GM19035 (cell line): ENCODE measurements around the gene ROGDI.

ENCODE experiments used
- ATAC-seq: cut with Tn5 transposase; IDR thresholded peaks from one replicate; pipeline ENCODE4 v1.9.1; 2021; ENCODE audit not compliant: unreplicated experiment

Gene ROGDI

GRCh38 chr16:4768549-4769305 lies 33.7 kb downstream of the ROGDI start:
- peak; percentile 57 for ATAC-seq

GRCh38 chr16:4767872-4768548 lies 34.4 kb downstream of the ROGDI start:
- peak; percentile 6 for ATAC-seq

- ATAC-seq, result peak; percentile 85
These were observed 35.4 kb downstream of the ROGDI start, which contains the start of gene ZNF500 for GRCh38 chr16:4766875-4767628. ZNF500 (minus strand) TSS chr16:4767162; CDS start chr16:4765978, 1,184 bp downstream.

GRCh38 chr16:4765511-4766474 lies 36.6 kb downstream of the ROGDI start:
- no peak for ATAC-seq

- no peak for ATAC-seq
These were observed 38.6 kb downstream of the ROGDI start for GRCh38 chr16:4763791-4764190.

GRCh38 chr16:4762205-4762604 lies 40.2 kb downstream of the ROGDI start:
- no peak for ATAC-seq

GRCh38 chr16:4760221-4760910 lies 42.1 kb downstream of the ROGDI start:
- no peak for ATAC-seq

- ATAC-seq, result no peak
These were observed 46.7 kb downstream of the ROGDI start for GRCh38 chr16:4755687-4756086.

GRCh38 chr16:4754865-4755264 lies 47.6 kb downstream of the ROGDI start:
- no peak for ATAC-seq

GRCh38 chr16:4753227-4753626 lies 49.2 kb downstream of the ROGDI start:
- no peak for ATAC-seq

GRCh38 chr16:4752351-4753100 lies 49.9 kb downstream of the ROGDI start:
- ATAC-seq, result no peak

GRCh38 chr16:4750896-4751295 lies 51.5 kb downstream of the ROGDI start:
- no peak for ATAC-seq

GRCh38 chr16:4749700-4750257 lies 52.7 kb downstream of the ROGDI start:
- ATAC-seq, result no peak

GRCh38 chr16:4748682-4749411 lies 53.6 kb downstream of the ROGDI start:
- ATAC-seq, result no peak

- no peak for ATAC-seq
These were observed 54.3 kb downstream of the ROGDI start for GRCh38 chr16:4747906-4748681.

GRCh38 chr16:4746991-4747574 lies 55.4 kb downstream of the ROGDI start:
- ATAC-seq, result no peak
